Duodenal mucosa (tissue), 2 donors: Measurements from ENCODE around the gene NUF2.
"Not testable (repeated sequence)": the region's sequence is repeated elsewhere in the genome, so short reads cannot be mapped to it uniquely, and the experiment has no call there.

Source experiments
- H3K27ac ChIP-seq: one replicate; pipeline ENCODE4 v1.7.0; 2013; ENCODE audit warnings: low read depth, low read length
- H3K27me3 ChIP-seq, 2 donors: one replicate each; pipeline ENCODE4 v1.7.0; 2013; ENCODE audit warnings: low read length in 2 of 2, control low read depth in 1 of 2; ENCODE audit not compliant: insufficient read depth in 2 of 2, control insufficient read depth in 1 of 2
- H3K36me3 ChIP-seq, 2 donors: one replicate each; pipeline ENCODE4 v1.7.0; 2013; ENCODE audit warnings: low read length in 2 of 2, control low read depth in 1 of 2; ENCODE audit not compliant: insufficient read depth in 2 of 2, control insufficient read depth in 1 of 2
- H3K4me1 ChIP-seq, 2 donors: one replicate each; pipeline ENCODE4 v1.7.0; 2013; ENCODE audit warnings: low read length in 2 of 2, control low read depth in 1 of 2; ENCODE audit not compliant: insufficient read depth in 2 of 2, control insufficient read depth in 1 of 2
- H3K4me3 ChIP-seq, 2 donors: one replicate each; pipeline ENCODE4 v1.7.0; 2013; ENCODE audit warnings: low read length in 2 of 2, low read depth in 1 of 2
- H3K9ac ChIP-seq, 2 donors: one replicate each; pipeline ENCODE4 v1.7.0; 2013; ENCODE audit warnings: low read length in 2 of 2, low read depth in 1 of 2
- H3K9me3 ChIP-seq, 2 donors: one replicate each; pipeline ENCODE4 v1.7.0; 2013; ENCODE audit warnings: low read length in 2 of 2, control low read depth in 1 of 2; ENCODE audit not compliant: control insufficient read depth in 1 of 2

The NUF2 gene

GRCh38 chr1:163296504-163297263, 25.1 kb upstream of the NUF2 start:
- H3K36me3 ChIP-seq, result peaks cover 0 to 5% of the 10 kb centered on the region in 2 donors

GRCh38 chr1:163298365-163298764, 23.4 kb upstream of the NUF2 start:
- H3K27me3 ChIP-seq, result no peaks in the 10 kb centered on the region
- no peak overlapping the region for H3K27ac ChIP-seq
- peaks cover 0 to 5% of the 10 kb centered on the region in 2 donors for H3K36me3 ChIP-seq
- H3K4me1 ChIP-seq, result no peaks in the 10 kb centered on the region
- no peak overlapping the region for H3K4me3 ChIP-seq
- no peak overlapping the region for H3K9ac ChIP-seq
- no peaks in the 10 kb centered on the region for H3K9me3 ChIP-seq

More at GRCh38 chr1:163296504-163297263, 25.1 kb upstream of the NUF2 start:
- H3K27ac ChIP-seq, result no peak overlapping the region
- H3K9me3 ChIP-seq, result no peaks in the 10 kb centered on the region
- H3K4me3 ChIP-seq, result no peak overlapping the region
- H3K4me1 ChIP-seq, result no peaks in the 10 kb centered on the region
- H3K27me3 ChIP-seq, result no peaks in the 10 kb centered on the region
- H3K9ac ChIP-seq, result no peak overlapping the region

- Histone ChIP-seq H3K36me3 (peaks cover 0 to 5% of the 10 kb centered on the region in 2 donors), H3K4me3 (no peak overlapping the region), H3K9ac (no peak overlapping the region), H3K4me1 (no peaks in the 10 kb centered on the region), H3K27ac (no peak overlapping the region), H3K9me3 (no peaks in the 10 kb centered on the region), H3K27me3 (no peaks in the 10 kb centered on the region)
Measured at GRCh38 chr1:163300568-163300967, 21.2 kb upstream of the NUF2 start.

GRCh38 chr1:163303561-163303960, 18.2 kb upstream of the NUF2 start:
- Histone ChIP-seq H3K4me1 (no peaks in the 10 kb centered on the region), H3K4me3 (no peak overlapping the region), H3K36me3 (peaks cover 0 to 5% of the 10 kb centered on the region in 2 donors)

GRCh38 chr1:163305441-163305840, 16.3 kb upstream of the NUF2 start:
- Histone ChIP-seq H3K4me3 (no peak overlapping the region), H3K4me1 (no peaks in the 10 kb centered on the region), H3K9ac (no peak overlapping the region), H3K27ac (no peak overlapping the region), H3K9me3 (no peaks in the 10 kb centered on the region), H3K36me3 (peaks cover 0 to under 1% of the 10 kb centered on the region in 2 donors), H3K27me3 (no peaks in the 10 kb centered on the region)

More at GRCh38 chr1:163303561-163303960, 18.2 kb upstream of the NUF2 start:
- H3K9ac ChIP-seq, result no peak overlapping the region
- no peaks in the 10 kb centered on the region for H3K9me3 ChIP-seq
- H3K27me3 ChIP-seq, result no peaks in the 10 kb centered on the region
- H3K27ac ChIP-seq, result no peak overlapping the region

- Histone ChIP-seq H3K27me3 (no peaks in the 10 kb centered on the region), H3K27ac (no peak overlapping the region), H3K9ac (no peak overlapping the region), H3K9me3 (no peaks in the 10 kb centered on the region), H3K4me1 (no peaks in the 10 kb centered on the region), H3K36me3 (no peaks in the 10 kb centered on the region), H3K4me3 (no peak overlapping the region)
Measured at GRCh38 chr1:163307479-163308171, 14.1 kb upstream of the NUF2 start.

- Histone ChIP-seq H3K4me3 (no peak overlapping the region), H3K9ac (no peak overlapping the region), H3K9me3 (no peaks in the 10 kb centered on the region), H3K27me3 (no peaks in the 10 kb centered on the region), H3K36me3 (no peaks in the 10 kb centered on the region), H3K4me1 (no peaks in the 10 kb centered on the region), H3K27ac (no peak overlapping the region)
Measured at GRCh38 chr1:163308811-163309210, 12.9 kb upstream of the NUF2 start.

- no peak overlapping the region for H3K27ac ChIP-seq
- H3K9ac ChIP-seq, result no peak overlapping the region
- H3K36me3 ChIP-seq, result peaks cover 4 to 9% of the 10 kb centered on the region in 2 donors
- H3K27me3 ChIP-seq, result no peaks in the 10 kb centered on the region
- H3K9me3 ChIP-seq, result no peaks in the 10 kb centered on the region
- H3K4me3 ChIP-seq, result no peak overlapping the region
- H3K4me1 ChIP-seq, result peaks cover 0 to 3% of the 10 kb centered on the region in 2 donors
Measured at GRCh38 chr1:163315773-163316374, 5.9 kb upstream of the NUF2 start.

GRCh38 chr1:163320891-163321290, 863 bp upstream of the NUF2 start:
- Histone ChIP-seq H3K4me1 (peaks cover 11 to 13% of the 10 kb centered on the region in 2 donors), H3K9me3 (no peaks in the 10 kb centered on the region), H3K27ac (no peak overlapping the region), H3K36me3 (peaks cover 4 to 9% of the 10 kb centered on the region in 2 donors), H3K27me3 (no peaks in the 10 kb centered on the region), H3K4me3 (peak overlapping the region; percentile 87 to 97), H3K9ac (peak overlapping the region; percentile 64 to 68)

- not testable (repeated sequence) for H3K27ac ChIP-seq, H3K27me3 ChIP-seq, H3K36me3 ChIP-seq, H3K9me3 ChIP-seq, H3K9ac ChIP-seq
- Histone ChIP-seq H3K4me1 (peaks cover 11 to 13% of the 10 kb centered on the region in 2 donors), H3K4me3 (peak overlapping the region in 1 of 2 donors; percentile 87)
Measured at GRCh38 chr1:163323339-163323738, 1.6 kb downstream of the NUF2 start.
